ENCODE data around the gene MPPED2. TPM values are rescaled to one million over a fixed set of nuclear protein-coding genes. Genes with fewer than 3 reads are reported as not detected.
"Not testable (repeated sequence)": the region's sequence is repeated elsewhere in the genome, so short reads cannot be mapped to it uniquely, and the experiment has no call there.

Gene MPPED2
- total RNA-seq, 3 donors from 2014 or later (not counting 1 experiment from before 2014, with no cell fraction given), result 0.99 to 4.2 (median 2.5) TPM

DNA sequence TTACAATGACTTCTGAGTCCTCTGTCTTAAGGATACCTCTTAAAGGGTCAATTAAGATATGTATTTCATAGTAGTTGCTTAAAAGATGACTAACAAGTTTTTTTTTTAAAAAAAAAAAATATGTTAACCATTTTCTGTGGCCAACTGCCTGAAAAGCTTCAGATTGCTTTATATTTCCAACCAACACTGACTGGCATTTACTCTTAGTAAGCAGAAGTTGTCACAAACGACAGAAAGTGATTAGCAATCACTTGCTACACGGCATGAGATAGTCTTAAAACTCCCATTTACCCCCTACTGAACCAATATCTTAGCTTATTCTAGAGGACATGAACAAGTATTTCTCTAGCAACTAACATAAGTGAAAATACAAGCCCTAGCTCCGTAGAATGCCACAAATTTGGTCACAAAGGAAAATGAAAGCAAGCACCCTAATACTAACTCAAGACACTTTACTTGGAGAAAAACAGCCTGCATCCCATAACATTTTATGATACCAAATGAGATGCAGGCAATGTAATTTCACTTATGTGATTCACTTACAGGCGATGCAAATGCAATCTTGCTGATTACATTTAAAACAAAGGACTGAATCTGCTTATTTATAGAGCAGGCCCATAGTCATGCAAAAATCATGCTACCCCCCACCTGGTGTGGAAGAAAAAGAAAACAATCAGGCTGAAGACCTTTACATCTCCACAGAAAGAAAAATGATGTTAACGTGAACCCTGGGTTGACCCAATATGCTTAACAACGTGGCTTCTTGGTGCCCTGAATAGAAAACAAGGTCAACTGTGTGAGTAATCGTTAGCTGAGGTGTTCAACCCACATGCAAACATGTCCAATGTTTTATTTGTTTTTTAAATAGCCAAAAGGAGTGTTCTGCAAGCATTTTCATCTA, 25.7 kb downstream of the MPPED2 start:
- Mint-ChIP-seq H3K4me3 (no peak overlapping the region), H3K9me3 (peaks cover 0 to 2% of the 10 kb centered on the region in 2 donors), H3K4me1 (peaks cover 0 to 5% of the 10 kb centered on the region in 2 donors), H3K27ac (no peak overlapping the region), H3K36me3 (no peaks in the 10 kb centered on the region), H3K27me3 (ENCODE audit: low read depth in 2 of 2) (peaks cover 5 to 8% of the 10 kb centered on the region in 2 donors)
- WGBS (ENCODE audit: insufficient coverage), result 40% methylated on average over 7 of the region's 7 CpGs
- peaks cover 10% of the 10 kb centered on the region for H3K4me1 ChIP-seq (ENCODE audit: control insufficient read depth, insufficient read depth, low read length)
- ATAC-seq (no peak), DNase-seq (no peak)
- intact Hi-C loops (cut with micrococcal nuclease), result no loop called here
- no peaks in the 10 kb centered on the region for H3K9me3 ChIP-seq (ENCODE audit: control insufficient read depth, insufficient read depth, low read length)
- TF ChIP-seq CTCF (IDR thresholded peaks at IDR 0.05), result no peak
- H3K27ac ChIP-seq (ENCODE audit: low read length), result no peak overlapping the region
- no peak overlapping the region for H3K4me3 ChIP-seq (ENCODE audit: low read length)
- H3K27me3 ChIP-seq (ENCODE audit: control insufficient read depth, insufficient read depth, low read length), result peaks cover 2% of the 10 kb centered on the region
- no peaks in the 10 kb centered on the region for H3K36me3 ChIP-seq (ENCODE audit: control insufficient read depth, insufficient read depth, low read length)

GRCh38 chr11:30559004-30559403, 27.1 kb downstream of the MPPED2 start:
- Histone ChIP-seq H3K27ac (ENCODE audit: low read length) (no peak overlapping the region), H3K9me3 (ENCODE audit: control insufficient read depth, insufficient read depth, low read length) (no peaks in the 10 kb centered on the region), H3K36me3 (ENCODE audit: control insufficient read depth, insufficient read depth, low read length) (no peaks in the 10 kb centered on the region), H3K27me3 (ENCODE audit: control insufficient read depth, insufficient read depth, low read length) (no peaks in the 10 kb centered on the region), H3K4me3 (ENCODE audit: low read length) (no peak overlapping the region), H3K4me1 (ENCODE audit: control insufficient read depth, insufficient read depth, low read length) (peaks cover 10% of the 10 kb centered on the region)
- ATAC-seq, result no peak
- no peak for TF ChIP-seq CTCF (IDR thresholded peaks at IDR 0.05)
- H3K27me3 Mint-ChIP-seq (ENCODE audit: low read depth in 2 of 2), result peaks cover 4 to 6% of the 10 kb centered on the region in 2 donors
- intact Hi-C loops (cut with micrococcal nuclease), result no loop called here
- H3K4me1 Mint-ChIP-seq, result peaks cover 0 to 5% of the 10 kb centered on the region in 2 donors
- no peak for DNase-seq
- H3K9me3 Mint-ChIP-seq, result peaks cover 0 to 2% of the 10 kb centered on the region in 2 donors
- H3K27ac Mint-ChIP-seq, result no peak overlapping the region
- H3K4me3 Mint-ChIP-seq, result no peak overlapping the region
- no peaks in the 10 kb centered on the region for H3K36me3 Mint-ChIP-seq
- WGBS (ENCODE audit: insufficient coverage), result no CpG with 5 or more reads among the region's 1 CpG

DNA sequence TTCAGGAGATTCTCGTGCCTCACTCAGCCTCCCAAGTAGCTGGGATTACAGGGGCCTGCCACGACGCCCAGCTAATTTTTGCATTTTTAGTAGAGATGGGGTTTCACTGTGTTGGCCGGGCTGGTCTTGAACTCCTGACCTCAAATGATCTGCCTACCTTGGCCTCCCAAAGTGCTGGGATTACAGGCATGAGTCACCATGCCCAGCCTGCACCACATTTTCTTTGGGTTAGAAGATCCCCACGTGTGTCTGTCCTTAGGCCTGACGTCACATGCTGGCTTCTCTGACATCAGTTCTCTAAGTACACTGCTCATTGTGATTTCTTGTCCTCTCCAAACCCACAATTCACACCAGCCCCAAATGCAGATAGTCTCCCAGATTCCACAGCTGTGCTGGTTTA, 31.6 kb downstream of the MPPED2 start:
- not testable (repeated sequence) for H3K27ac Mint-ChIP-seq; H3K4me1 Mint-ChIP-seq; H3K27me3 Mint-ChIP-seq (ENCODE audit: low read depth in 2 of 2)

GRCh38 chr11:30553521-30554110, 32.5 kb downstream of the MPPED2 start:
- intact Hi-C loops (cut with micrococcal nuclease), result no loop called here
- Mint-ChIP-seq H3K36me3 (no peaks in the 10 kb centered on the region), H3K9me3 (peaks cover 0 to 1% of the 10 kb centered on the region in 2 donors), H3K4me3 (no peak overlapping the region), H3K4me1 (no peaks in the 10 kb centered on the region), H3K27ac (no peak overlapping the region), H3K27me3 (ENCODE audit: low read depth in 2 of 2) (peaks cover under 1 to 2% of the 10 kb centered on the region in 2 donors)
- WGBS (ENCODE audit: insufficient coverage), result 87% methylated on average over 3 of the region's 3 CpGs
- Histone ChIP-seq H3K36me3 (ENCODE audit: control insufficient read depth, insufficient read depth, low read length) (no peaks in the 10 kb centered on the region), H3K9me3 (ENCODE audit: control insufficient read depth, insufficient read depth, low read length) (no peaks in the 10 kb centered on the region), H3K27me3 (ENCODE audit: control insufficient read depth, insufficient read depth, low read length) (no peaks in the 10 kb centered on the region), H3K4me3 (ENCODE audit: low read length) (no peak overlapping the region), H3K27ac (ENCODE audit: low read length) (no peak overlapping the region), H3K4me1 (ENCODE audit: control insufficient read depth, insufficient read depth, low read length) (no peaks in the 10 kb centered on the region)
- ATAC-seq, result no peak
- TF ChIP-seq CTCF (IDR thresholded peaks at IDR 0.05), result no peak
- DNase-seq, result no peak

More for the DNA sequence above, 31.6 kb downstream of the MPPED2 start:
- H3K4me3 Mint-ChIP-seq; DNase-seq; H3K9me3 Mint-ChIP-seq; H3K9me3 ChIP-seq (ENCODE audit: control insufficient read depth, insufficient read depth, low read length); H3K36me3 ChIP-seq (ENCODE audit: control insufficient read depth, insufficient read depth, low read length); ATAC-seq; intact Hi-C loops (cut with micrococcal nuclease); H3K27me3 ChIP-seq (ENCODE audit: control insufficient read depth, insufficient read depth, low read length); H3K4me1 ChIP-seq (ENCODE audit: control insufficient read depth, insufficient read depth, low read length); H3K27ac ChIP-seq (ENCODE audit: low read length); H3K36me3 Mint-ChIP-seq; H3K4me3 ChIP-seq (ENCODE audit: low read length): not testable (repeated sequence)
- WGBS (ENCODE audit: insufficient coverage), result 88% methylated on average over 6 of the region's 6 CpGs

Data from natural killer cell (primary cell).